AG04450 (cell line): ENCODE measurements around the gene PTGES2. TPM values are rescaled to one million over a fixed set of nuclear protein-coding genes. Genes with fewer than 3 reads are reported as not detected.
"Not testable (repeated sequence)": the region's sequence is repeated elsewhere in the genome, so short reads cannot be mapped to it uniquely, and the experiment has no call there.

Experiments used
- CTCF ChIA-PET: fragments of 300-600, 350-600 bp; formaldehyde crosslinking; extraction: SDS; loops from one replicate; lab custom pipeline; 2022; ENCODE audit warnings: antibody characterized with exemption, inconsistent platforms; lab: Charles Lee
- POLR2A ChIA-PET: fragments of 350-600 bp; formaldehyde crosslinking; extraction: SDS; loops from one replicate; lab custom pipeline; 2021; ENCODE audit warnings: antibody characterized with exemption, inconsistent platforms; lab: Yijun Ruan, JAX
- DNase-seq: peaks from one replicate; pipeline ENCODE4 v3.0.0-alpha.2; 2011; ENCODE audit warnings: low read depth, low spot score
- H3K27ac ChIP-seq: one replicate; pipeline ENCODE4 v1.5.1; 2012; ENCODE audit warnings: low read depth, low read length, control low read depth
- H3K27me3 ChIP-seq: one replicate; pipeline ENCODE4 v1.6.0; 2012; ENCODE audit warnings: low read length; ENCODE audit not compliant: control insufficient read depth, insufficient read depth
- H3K4me3 ChIP-seq: 2 replicates; pipeline ENCODE4 v1.5.1; 2011; ENCODE audit warnings: mild to moderate bottlenecking, low read depth, low read length, control low read depth
- H3K9me3 ChIP-seq: 2 replicates; pipeline ENCODE4 v1.5.1; 2012; ENCODE audit warnings: low read length; ENCODE audit not compliant: control insufficient read depth, insufficient read depth
- polyA plus RNA-seq: library from polyadenylated mRNA; depleted of rRNA; stranded (reverse); fragments of >200 nt; gene quantifications from 2 replicates; pipeline ENCODE4 v1.2.3, GENCODE V29; 2011; rRNA removed
- TF ChIP-seq, protein P1 (sequence below): IDR thresholded peaks from 2 replicates; pipeline ENCODE4 v1.5.1; 2011; ENCODE audit warnings: low read depth, low read length, control low read depth, inconsistent platforms

The PTGES2 gene
- polyA plus RNA-seq, 1 experiment: 56.3 TPM

DNA sequence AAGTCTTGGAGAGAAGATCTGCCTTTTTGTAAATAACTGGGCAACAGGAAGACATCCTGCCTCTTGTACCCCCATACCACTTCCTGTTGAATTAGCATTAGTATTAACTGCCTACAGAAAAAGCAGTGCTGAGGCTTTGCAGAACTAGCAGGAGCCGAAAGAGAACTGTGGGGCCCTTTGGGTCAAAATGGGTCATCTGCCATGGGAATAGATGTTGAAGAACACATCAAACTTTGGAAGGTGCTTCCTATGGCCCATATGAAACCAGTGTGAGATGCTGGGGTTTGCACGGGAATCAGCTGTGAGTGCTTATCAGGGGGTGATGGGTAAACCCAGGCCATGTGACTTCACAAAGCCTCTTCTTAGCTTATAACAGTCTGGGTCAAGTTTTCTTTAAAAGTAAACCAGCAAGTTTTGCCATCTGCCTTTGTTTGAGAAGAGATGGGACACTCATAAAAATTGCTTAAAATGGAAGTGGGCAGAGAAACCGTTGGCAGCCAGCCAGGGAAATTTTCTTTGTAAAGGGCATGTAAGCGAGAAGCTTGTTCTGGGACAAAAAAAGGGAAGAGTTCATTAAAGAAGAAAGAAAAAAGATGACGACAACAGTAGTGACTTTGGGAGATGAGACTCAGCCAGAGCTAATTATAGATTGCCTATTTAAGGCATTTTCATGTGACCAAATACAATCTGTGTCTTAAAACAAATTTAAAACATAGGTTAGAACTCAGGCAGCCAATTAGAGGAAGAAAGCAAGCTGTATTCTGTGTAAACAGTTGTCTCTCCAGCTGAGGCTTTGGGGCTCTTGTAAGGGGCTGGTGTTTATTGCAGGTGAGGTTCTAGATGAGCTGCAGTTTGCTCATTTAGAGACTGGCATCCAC lies 55.1 kb downstream of the PTGES2 start:
- Histone ChIP-seq H3K9me3 (no peaks in the 10 kb centered on the region), H3K4me3 (peak overlapping the region; percentile 1; the same call in 1 of the 2 replicates), H3K27me3 (no peaks in the 10 kb centered on the region), H3K27ac (peak overlapping the region; percentile 88)
- no peak for DNase-seq
- CTCF ChIA-PET: interaction anchor here (1.4 to 2.1 kb wide), 3 partner anchors 16 to 129 kb away, joined by 4 to 14 read pairs (median 7); no protein-coding TSS in a partner anchor
- TF ChIP-seq, protein P1, sequence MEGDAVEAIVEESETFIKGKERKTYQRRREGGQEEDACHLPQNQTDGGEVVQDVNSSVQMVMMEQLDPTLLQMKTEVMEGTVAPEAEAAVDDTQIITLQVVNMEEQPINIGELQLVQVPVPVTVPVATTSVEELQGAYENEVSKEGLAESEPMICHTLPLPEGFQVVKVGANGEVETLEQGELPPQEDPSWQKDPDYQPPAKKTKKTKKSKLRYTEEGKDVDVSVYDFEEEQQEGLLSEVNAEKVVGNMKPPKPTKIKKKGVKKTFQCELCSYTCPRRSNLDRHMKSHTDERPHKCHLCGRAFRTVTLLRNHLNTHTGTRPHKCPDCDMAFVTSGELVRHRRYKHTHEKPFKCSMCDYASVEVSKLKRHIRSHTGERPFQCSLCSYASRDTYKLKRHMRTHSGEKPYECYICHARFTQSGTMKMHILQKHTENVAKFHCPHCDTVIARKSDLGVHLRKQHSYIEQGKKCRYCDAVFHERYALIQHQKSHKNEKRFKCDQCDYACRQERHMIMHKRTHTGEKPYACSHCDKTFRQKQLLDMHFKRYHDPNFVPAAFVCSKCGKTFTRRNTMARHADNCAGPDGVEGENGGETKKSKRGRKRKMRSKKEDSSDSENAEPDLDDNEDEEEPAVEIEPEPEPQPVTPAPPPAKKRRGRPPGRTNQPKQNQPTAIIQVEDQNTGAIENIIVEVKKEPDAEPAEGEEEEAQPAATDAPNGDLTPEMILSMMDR: no peak
- POLR2A ChIA-PET: interaction anchor here (0.7 to 1.9 kb wide), 3 partner anchors 9 to 92 kb away, joined by 3 to 5 read pairs (median 3); partner anchors contain the start of gene EEIG1

DNA sequence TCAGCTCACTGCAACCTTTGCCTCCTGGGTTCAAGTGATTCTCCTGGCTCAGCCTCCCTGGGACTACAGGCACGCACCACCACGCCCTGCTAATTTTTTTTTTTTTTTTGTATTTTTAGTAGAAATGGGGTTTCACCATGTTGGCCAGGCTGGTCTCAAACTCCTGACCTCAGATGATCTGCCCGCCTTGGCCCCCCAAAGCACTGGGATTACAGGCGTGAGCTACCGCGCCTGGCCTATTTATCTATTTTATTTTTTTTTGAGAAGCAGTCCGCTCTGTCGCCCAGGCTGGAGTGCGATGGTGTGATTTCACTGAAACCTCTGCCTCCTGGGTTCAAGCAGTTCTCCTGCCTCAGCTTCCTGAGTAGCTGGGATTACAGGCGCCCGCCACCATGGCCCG lies 56.1 kb downstream of the PTGES2 start:
- DNase-seq, H3K9me3 ChIP-seq, H3K4me3 ChIP-seq, H3K27me3 ChIP-seq: not testable (repeated sequence)
- POLR2A ChIA-PET: interaction anchor here (1.9 kb wide), 1 partner anchor 10 kb away, joined by 5 read pairs; no protein-coding TSS in a partner anchor
- CTCF ChIA-PET: interaction anchor here (1.4 to 2.1 kb wide), 2 partner anchors 46 to 128 kb away, joined by 7 to 14 read pairs; no protein-coding TSS in a partner anchor
- peak overlapping the region; percentile 88 for H3K27ac ChIP-seq

DNA sequence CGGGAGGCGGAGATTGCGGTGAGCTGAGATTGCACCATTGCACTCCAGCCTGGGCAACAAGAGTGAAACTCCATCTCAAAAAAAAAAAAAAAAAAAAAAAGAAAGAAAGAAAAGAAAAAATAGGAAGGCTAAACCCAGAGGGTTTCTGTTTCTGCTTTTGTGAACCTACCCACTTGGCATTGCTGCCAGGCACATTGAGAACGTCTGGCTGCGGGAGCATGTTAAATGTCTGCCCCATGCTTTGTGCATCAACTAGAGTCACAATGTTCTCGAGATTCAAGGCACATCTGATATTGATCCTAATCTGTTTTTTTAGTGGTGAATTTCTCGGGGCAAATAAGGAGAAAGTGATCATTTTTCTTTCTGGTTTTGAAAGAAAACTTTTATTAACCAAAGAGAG lies 56.7 kb downstream of the PTGES2 start:
- POLR2A ChIA-PET: no interaction called here
- H3K27ac ChIP-seq: no peak overlapping the region
- CTCF ChIA-PET: no interaction called here
- H3K4me3 ChIP-seq: no peak overlapping the region; the same call in 1 of the 2 replicates
- DNase-seq: no peak
- H3K9me3 ChIP-seq: peaks cover 7% of the 10 kb centered on the region; the same call in 1 of the 2 replicates
- no peaks in the 10 kb centered on the region for H3K27me3 ChIP-seq
- TF ChIP-seq, protein P1: no peak

Other genes starting within 250 kb of the PTGES2 start
- 40.6 and 58.2 TPM in 2 replicates for gene ST6GALNAC6, start 228.1 kb downstream of the PTGES2 start, polyA plus RNA-seq
- 15.0 and 24.3 TPM in 2 replicates for gene ST6GALNAC4, start 210.7 kb downstream of the PTGES2 start, polyA plus RNA-seq
- gene PIP5KL1, start 197.0 kb downstream of the PTGES2 start, polyA plus RNA-seq: 1.2 TPM in 2 replicates
- gene DPM2, start 189.9 kb downstream of the PTGES2 start, polyA plus RNA-seq: 25.3 and 30.9 TPM in 2 replicates
- gene EEIG1, start 146.7 kb downstream of the PTGES2 start, polyA plus RNA-seq: 8.3 and 8.6 TPM in 2 replicates
- gene NAIF1, start 60.4 kb downstream of the PTGES2 start, polyA plus RNA-seq: 7.5 and 8.9 TPM in 2 replicates
- gene SLC25A25, start 59.5 kb downstream of the PTGES2 start, polyA plus RNA-seq: 12.0 and 12.6 TPM in 2 replicates
- gene LCN2, start 21.7 kb upstream of the PTGES2 start, polyA plus RNA-seq: not detected in 2 replicates
- gene BBLN, start 32.5 kb upstream of the PTGES2 start, polyA plus RNA-seq: 48.1 and 64.2 TPM in 2 replicates
- gene CIZ1, start 63.8 kb upstream of the PTGES2 start, polyA plus RNA-seq: 26.9 and 45.6 TPM in 2 replicates
- gene DNM1, start 75.7 kb upstream of the PTGES2 start, polyA plus RNA-seq: 12.0 and 17.4 TPM in 2 replicates
- gene GOLGA2, start 148.3 kb upstream of the PTGES2 start, polyA plus RNA-seq: 112 and 121 TPM in 2 replicates
- gene SWI5, start 148.5 kb upstream of the PTGES2 start, polyA plus RNA-seq: 72.2 and 75.8 TPM in 2 replicates
- 15.1 and 20.7 TPM in 2 replicates for gene TRUB2, start 194.7 kb upstream of the PTGES2 start, polyA plus RNA-seq
- gene COQ4, start 195.1 kb upstream of the PTGES2 start, polyA plus RNA-seq: 19.0 and 24.8 TPM in 2 replicates
- gene SLC27A4, start 212.8 kb upstream of the PTGES2 start, polyA plus RNA-seq: 7.7 and 9.4 TPM in 2 replicates
- 44.7 and 65.1 TPM in 2 replicates for gene URM1, start 243.6 kb upstream of the PTGES2 start, polyA plus RNA-seq